Adipocyte (in vitro differentiated cells): ENCODE data around the gene PTGR3.

ENCODE experiments used
- DNase-seq: peaks from one replicate; pipeline ENCODE4 v3.0.0-alpha.2; 2015; ENCODE audit warnings: low read depth
- H3K27me3 ChIP-seq: replicated peaks from 2 replicates; pipeline ENCODE4 v1.7.0; 2013; ENCODE audit warnings: mild to moderate bottlenecking, low read length, moderate library complexity; ENCODE audit not compliant: control insufficient read depth, insufficient read depth
- H3K36me3 ChIP-seq: 2 replicates; pipeline ENCODE4 v1.7.0; 2013; ENCODE audit warnings: low read length, mild to moderate bottlenecking, moderate library complexity; ENCODE audit not compliant: control insufficient read depth, insufficient read depth, severe bottlenecking
- H3K4me1 ChIP-seq: 2 replicates; pipeline ENCODE4 v1.7.0; 2013; ENCODE audit warnings: mild to moderate bottlenecking, low read length, moderate library complexity; ENCODE audit not compliant: control insufficient read depth, insufficient read depth
- H3K4me3 ChIP-seq: 2 replicates; pipeline ENCODE4 v1.7.0; 2013; ENCODE audit warnings: mild to moderate bottlenecking, low read length, moderate library complexity
- H3K9ac ChIP-seq: 2 replicates; pipeline ENCODE4 v1.7.0; 2013; ENCODE audit warnings: mild to moderate bottlenecking, low read length, moderate library complexity
- H3K9me3 ChIP-seq: 2 replicates; pipeline ENCODE4 v1.7.0; 2013; ENCODE audit warnings: mild to moderate bottlenecking, low read length, moderate library complexity; ENCODE audit not compliant: control insufficient read depth

The PTGR3 gene

DNA sequence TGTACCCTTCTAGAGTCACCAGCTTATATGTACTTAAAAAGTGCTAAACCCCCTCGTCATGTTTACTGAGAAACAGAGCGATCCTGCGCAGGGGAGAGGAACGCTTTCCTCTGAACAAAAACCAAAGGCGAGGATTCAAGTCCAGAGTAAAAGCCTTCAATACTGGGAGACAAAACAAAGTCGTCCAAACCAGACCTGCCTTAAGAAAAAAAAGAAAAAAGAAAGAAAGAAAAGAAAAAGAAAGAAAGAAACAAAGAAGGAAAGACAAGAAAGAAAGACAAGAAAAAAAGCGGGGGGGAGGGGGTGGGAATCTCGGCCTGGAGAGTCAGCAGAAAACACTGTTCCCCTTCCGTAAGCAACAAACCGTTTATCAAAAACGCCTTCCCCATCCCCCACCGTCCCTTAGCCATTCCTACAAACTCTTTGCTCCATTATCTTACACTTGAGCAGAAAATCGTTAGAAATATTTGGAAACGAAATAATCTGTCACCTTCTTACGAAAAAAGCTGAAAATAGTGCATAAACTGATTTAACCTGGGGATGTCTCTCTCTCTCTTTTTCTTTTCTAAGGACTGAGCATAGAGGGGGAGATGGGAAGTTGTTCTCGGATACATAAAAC is 3.3 kb downstream of the PTGR3 start:
- peak; percentile 58 for DNase-seq
- H3K36me3 ChIP-seq: no peaks in the 10 kb centered on the region
- H3K9ac ChIP-seq: peak overlapping the region; percentile 81
- peak overlapping the region; percentile 93 for H3K4me3 ChIP-seq
- peaks cover 67% of the 10 kb centered on the region for H3K4me1 ChIP-seq
- no peaks in the 10 kb centered on the region for H3K27me3 ChIP-seq
- H3K9me3 ChIP-seq: no peaks in the 10 kb centered on the region

DNA sequence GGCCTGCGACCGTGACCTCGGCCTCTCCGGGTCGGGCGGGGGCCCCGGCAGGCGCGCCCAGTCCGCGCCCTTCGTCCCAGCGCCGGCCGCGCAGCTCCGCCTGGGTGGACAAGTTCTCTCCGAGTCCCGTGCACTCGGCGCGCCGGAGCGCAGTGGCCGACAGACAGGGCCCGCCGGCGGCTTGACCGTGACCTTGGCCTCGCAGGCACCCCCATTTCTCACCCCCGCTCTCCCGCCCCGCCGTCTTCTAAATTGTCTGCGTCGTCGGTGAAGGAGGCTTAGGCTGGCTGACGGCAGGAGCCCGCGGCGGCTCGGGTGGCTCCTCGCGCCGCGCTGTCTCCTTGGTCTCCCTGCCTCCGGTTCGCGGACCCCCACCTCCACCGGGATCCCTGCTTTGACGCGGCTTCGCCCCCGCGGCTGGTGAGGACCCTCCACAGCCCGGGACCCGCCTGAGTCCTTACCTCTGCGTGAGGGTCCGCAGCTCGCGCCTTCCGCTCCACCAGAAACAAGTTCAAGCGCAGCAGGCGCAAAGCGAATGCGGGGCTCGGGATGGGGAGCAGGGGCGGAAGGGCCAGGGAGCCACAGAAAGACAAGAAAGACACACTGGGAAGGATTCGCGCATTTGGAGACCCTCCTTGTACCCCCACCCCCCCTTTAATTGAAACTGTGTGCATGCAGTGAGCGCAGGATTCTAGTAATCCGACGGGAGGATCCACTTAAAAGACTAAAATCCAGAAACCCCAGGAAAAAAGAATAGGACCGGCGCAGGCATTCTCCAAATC is 4.0 kb downstream of the PTGR3 start:
- peak overlapping the region; percentile 81 for H3K9ac ChIP-seq
- H3K4me1 ChIP-seq: peaks cover 65% of the 10 kb centered on the region
- peaks cover 5% of the 10 kb centered on the region for H3K36me3 ChIP-seq
- no peaks in the 10 kb centered on the region for H3K27me3 ChIP-seq
- H3K9me3 ChIP-seq: no peaks in the 10 kb centered on the region
- H3K4me3 ChIP-seq: peak overlapping the region; percentile 93
- DNase-seq: peak; percentile 59

DNA sequence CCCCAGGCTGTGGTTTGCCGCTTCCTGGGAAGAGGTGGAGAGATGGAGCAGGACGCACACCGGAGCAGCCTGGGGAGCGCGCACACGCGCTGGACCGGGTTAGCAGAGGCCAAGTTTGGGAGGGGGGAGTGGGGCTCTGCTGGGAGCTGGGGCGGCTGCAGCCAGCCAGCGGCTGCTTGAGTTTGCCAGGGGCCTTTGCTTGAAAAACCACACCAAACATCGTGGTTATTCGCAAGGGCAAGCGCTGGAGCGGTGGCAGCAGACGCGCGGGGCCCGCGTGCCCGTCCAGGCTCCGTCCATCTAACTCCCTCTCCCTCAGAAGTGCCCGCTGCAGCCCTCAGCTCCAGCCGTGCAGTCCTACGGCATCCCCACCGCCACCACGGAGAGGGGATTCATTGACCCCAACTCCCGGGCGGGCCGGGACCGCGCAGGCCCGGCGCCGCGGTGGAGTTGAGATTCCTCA is 4.6 kb downstream of the PTGR3 start:
- H3K4me3 ChIP-seq: peak overlapping the region; percentile 93
- no peaks in the 10 kb centered on the region for H3K9me3 ChIP-seq
- H3K4me1 ChIP-seq: peaks cover 66% of the 10 kb centered on the region
- peaks cover 7% of the 10 kb centered on the region for H3K36me3 ChIP-seq
- no peaks in the 10 kb centered on the region for H3K27me3 ChIP-seq
- peak overlapping the region; percentile 81 for H3K9ac ChIP-seq
- no peak for DNase-seq

DNA sequence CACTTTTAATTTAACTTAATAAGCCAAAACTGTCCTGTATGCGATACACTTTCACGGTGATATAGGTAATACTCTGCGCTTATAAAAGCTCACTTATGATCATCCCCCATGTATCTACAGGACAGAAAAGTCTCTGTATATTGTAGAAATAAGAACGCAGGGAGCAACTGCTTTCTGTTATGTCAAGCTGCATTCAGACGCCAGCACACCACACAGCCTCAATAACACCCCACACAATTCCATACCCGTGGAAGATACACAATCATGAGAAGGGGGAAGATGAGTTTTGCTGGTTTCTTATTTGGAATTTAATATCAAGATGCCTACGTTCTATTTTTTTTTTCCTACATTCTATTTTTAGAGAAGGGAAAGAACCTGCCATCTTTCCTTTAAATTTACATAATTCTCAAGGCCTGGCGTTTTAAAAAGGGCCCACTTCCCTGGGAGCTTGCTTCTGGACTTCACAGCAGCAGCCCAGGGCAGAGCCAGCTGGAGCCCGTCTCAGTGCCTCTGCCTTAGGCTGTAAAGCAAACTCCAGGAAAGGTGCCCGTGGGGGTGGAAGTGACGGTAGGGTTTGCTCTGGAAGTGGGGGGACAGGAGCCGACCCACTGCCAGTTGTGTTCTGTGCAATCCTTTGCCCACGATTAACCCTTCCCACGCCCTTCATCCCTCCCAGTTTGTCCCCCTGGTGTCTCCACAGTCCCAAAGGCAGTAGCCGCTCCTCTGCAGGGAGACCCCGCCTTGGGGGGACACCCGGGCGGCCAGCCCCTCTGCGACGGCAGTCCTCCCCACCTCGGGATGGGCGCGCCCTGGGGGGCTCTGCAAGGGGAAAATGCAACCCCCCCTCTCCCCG is 5.3 kb downstream of the PTGR3 start:
- DNase-seq: peak; percentile 59
- H3K4me1 ChIP-seq: peaks cover 73% of the 10 kb centered on the region
- H3K9ac ChIP-seq: peak overlapping the region; percentile 81
- H3K4me3 ChIP-seq: peak overlapping the region; percentile 93
- H3K9me3 ChIP-seq: no peaks in the 10 kb centered on the region
- H3K36me3 ChIP-seq: peaks cover 7% of the 10 kb centered on the region
- H3K27me3 ChIP-seq: no peaks in the 10 kb centered on the region

DNA sequence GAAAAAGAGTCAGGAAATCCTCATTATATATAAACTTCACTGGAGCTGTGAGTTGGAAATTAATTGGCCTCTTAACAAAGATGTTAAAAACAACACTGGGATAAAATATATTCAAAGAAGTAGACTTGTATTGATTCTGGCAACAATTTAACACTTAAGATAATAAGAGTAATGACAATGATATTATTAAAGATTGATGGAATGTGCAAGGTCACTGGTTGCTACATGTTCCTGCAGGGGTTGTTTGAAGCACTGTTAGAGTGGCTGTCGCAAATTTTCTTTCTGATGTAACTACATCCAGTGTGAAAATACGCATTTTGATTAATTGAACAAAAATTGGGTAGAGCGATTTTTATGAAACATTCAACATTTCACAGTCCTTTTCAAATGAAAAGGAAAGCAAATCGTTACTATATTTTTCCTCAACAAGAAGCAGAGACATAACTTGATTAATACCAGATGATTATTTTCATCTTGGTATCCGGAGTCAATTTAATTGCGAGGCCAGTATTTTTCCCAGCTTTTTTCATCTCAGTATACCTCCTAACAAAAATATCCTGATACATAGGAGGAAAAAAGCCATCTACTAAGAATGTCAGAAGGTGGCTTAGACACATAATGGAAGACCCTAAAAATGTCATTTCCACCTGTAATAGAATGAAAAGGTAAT is 6.1 kb downstream of the PTGR3 start:
- Histone ChIP-seq H3K27me3 (no peaks in the 10 kb centered on the region), H3K9me3 (no peaks in the 10 kb centered on the region), H3K9ac (peak overlapping the region; percentile 81), H3K36me3 (peaks cover 7% of the 10 kb centered on the region), H3K4me3 (peak overlapping the region; percentile 93), H3K4me1 (peaks cover 81% of the 10 kb centered on the region)
- peak; percentile 45 for DNase-seq

DNA sequence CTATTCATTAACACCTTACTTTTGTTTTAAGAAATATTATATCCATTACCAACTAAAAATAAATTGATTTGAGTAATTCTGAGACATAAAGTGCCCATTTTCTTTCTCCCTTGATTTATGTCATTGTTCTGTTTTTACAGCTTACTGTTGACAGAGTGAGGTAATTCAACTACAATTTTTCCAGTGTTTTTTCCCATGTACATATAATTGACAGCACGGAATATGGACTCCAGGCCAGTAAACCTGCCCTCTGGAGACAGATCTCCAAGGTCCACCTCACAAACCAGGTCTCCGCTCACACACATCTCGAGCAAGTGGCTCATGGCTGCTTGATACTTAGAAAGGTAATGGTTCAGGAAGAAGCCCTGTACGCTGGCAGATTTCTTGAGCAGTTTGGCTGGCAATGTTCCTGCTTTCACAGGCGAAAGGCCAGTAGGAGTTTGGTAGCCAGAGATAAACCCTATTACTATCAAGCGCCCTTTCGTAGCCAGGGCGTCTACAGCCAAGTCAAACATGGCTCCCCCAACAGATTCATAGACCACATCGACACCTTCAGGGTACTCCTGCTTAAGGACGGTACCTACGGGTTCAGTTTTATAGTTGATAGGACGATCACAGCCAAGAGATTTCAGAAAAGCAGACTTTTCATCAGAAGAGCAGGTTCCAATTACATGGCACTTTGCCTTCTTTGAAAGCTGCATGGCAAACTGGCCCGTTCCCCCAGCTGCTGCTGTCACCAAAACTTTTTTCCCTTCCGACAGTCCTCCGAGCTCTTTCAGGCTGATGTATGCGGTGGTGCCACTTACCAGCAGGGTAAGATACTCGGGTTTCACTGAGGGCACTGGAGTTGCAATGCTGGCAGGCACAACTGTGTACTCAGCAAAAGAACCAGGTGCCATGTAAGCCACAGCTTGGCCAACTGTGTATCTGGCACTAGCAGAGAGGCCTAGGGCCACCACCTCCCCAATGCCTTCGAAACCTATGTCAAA is 7.4 kb downstream of the PTGR3 start:
- Histone ChIP-seq H3K4me1 (peaks cover 77% of the 10 kb centered on the region), H3K9me3 (no peaks in the 10 kb centered on the region), H3K36me3 (peaks cover 7% of the 10 kb centered on the region), H3K9ac (no peak overlapping the region), H3K4me3 (no peak overlapping the region), H3K27me3 (no peaks in the 10 kb centered on the region)
- DNase-seq: no peak

DNA sequence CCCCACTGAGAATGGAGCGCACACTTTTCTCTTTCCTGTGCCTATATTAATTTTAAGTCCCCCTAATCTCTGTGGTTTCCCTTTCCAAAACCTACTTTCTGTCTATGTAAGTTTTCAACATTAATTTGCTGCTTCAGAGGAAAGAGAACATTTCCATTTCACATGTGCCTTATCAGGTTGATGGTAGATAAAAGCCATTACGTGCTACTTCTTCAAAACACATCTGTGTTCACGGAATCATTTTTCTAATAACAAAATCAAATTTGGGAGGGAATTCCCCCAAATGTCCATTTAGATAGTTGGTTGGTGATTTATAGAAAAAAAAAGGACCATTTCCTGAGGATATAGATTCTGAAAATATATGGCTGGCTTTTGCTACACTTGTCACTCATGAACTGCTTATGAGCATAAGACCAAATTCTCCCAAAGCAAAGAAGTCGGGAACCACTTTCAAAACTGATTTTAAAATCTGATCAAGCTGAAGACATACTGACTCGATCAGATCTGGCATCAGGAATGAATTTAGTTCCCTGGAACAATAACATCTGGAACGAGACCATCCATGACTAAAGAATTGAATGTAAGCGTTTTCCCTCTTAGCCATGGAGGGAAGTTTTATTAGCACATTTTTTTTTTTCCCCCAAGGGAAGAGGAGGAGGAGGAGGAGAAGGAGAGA is 8.2 kb downstream of the PTGR3 start:
- peak; percentile 35 for DNase-seq
- Histone ChIP-seq H3K9me3 (no peaks in the 10 kb centered on the region), H3K4me3 (no peak overlapping the region), H3K9ac (no peak overlapping the region), H3K27me3 (no peaks in the 10 kb centered on the region), H3K4me1 (peaks cover 68% of the 10 kb centered on the region), H3K36me3 (peaks cover 7% of the 10 kb centered on the region)

DNA sequence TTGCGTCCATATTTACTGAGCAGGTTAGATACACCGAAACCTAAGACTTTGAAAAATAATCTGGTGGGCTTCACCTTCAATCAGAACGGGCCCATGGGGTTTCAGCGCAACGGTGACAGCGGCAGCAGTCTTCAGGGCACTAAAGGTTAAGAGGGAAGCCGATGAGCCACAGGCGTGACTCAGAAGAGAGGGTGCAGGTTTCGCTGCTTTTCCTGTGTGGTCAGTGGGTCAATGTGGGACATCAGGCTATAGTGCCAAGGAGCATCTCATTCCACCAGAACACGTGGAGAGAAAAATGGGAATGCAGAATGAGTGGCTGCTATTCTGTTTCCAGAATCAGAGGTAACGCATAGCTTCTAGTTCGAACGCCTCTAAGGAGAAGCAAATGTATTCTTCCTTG is 8.9 kb downstream of the PTGR3 start:
- Histone ChIP-seq H3K9ac (no peak overlapping the region), H3K36me3 (peaks cover 7% of the 10 kb centered on the region), H3K27me3 (no peaks in the 10 kb centered on the region), H3K9me3 (no peaks in the 10 kb centered on the region), H3K4me1 (peaks cover 63% of the 10 kb centered on the region), H3K4me3 (no peak overlapping the region)
- DNase-seq: no peak

DNA sequence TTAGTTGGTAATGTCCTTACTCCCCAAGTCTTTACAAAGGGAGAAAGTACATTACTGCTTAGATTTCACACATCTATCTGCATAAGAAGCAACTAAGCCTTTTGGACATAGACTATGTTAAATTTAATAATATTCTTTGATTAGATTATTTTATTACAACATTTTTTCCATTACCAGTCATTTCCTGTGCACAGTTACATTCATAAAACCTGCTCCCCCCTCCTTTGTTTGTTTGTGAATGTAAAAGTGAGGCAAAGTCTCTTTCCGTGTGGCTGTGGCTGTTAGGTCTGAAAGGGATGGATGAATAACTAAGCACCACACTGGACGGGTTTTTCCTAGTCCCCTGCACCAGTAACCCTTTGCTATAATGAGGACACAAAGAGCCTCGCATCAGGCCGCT is 9.6 kb downstream of the PTGR3 start:
- Histone ChIP-seq H3K27me3 (no peaks in the 10 kb centered on the region), H3K9me3 (no peaks in the 10 kb centered on the region), H3K9ac (no peak overlapping the region), H3K4me1 (peaks cover 59% of the 10 kb centered on the region), H3K4me3 (no peak overlapping the region), H3K36me3 (peaks cover 7% of the 10 kb centered on the region)
- no peak for DNase-seq

DNA sequence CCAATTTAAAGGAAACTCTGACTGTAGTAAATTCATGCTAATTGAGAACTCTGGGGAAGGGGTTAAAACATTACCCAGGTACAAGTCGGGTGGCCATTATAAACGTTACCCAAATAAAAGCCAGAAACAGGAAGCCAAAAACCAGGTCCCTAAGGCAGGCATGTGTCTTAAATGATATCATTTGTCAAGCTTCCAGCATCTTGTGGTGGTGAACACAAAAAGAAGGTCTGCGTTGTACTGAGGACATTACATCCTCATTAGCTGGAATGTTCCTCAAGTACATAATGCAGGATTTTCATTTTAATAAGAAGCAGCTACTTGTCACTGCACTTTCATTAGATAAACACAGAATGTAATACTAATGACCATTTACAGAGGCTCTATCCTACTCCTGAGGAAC is 10.9 kb downstream of the PTGR3 start:
- peaks cover 46% of the 10 kb centered on the region for H3K4me1 ChIP-seq
- no peaks in the 10 kb centered on the region for H3K9me3 ChIP-seq
- peak; percentile 42 for DNase-seq
- no peak overlapping the region for H3K4me3 ChIP-seq
- no peak overlapping the region for H3K9ac ChIP-seq
- H3K36me3 ChIP-seq: peaks cover 7% of the 10 kb centered on the region
- H3K27me3 ChIP-seq: no peaks in the 10 kb centered on the region
